ENCODE results near the gene SARS1. TPM values are rescaled to one million over a fixed set of nuclear protein-coding genes. Genes with fewer than 3 reads are reported as not detected.

The SARS1 gene
- polyA plus RNA-seq, 1 of the 3 experiments (the other 2 are of a cell fraction): 98.3 TPM

- no peak for DNase-seq
- Histone ChIP-seq H3K9me2 (no peaks in the 10 kb centered on the region), H3K4me3 (ENCODE audit: low read depth in 2 of 2, low read length in 1 of 2) (no peak overlapping the region), H3K27me3 (ENCODE audit: insufficient read depth) (no peaks in the 10 kb centered on the region), H3K79me2 (ENCODE audit: insufficient read depth) (no peaks in the 10 kb centered on the region), H3K9ac (no peak overlapping the region), H3K27ac (ENCODE audit: low read depth in 2 of 2, low read length in 1 of 2) (peak overlapping the region in 1 of 2 experiments; percentile 0; a peak in 1 of 4 replicates), H3K9me3 (no peaks in the 10 kb centered on the region), H4K20me1 (ENCODE audit: insufficient read depth) (no peaks in the 10 kb centered on the region), H3K4me2 (no peak overlapping the region), H3K4me1 (ENCODE audit: control insufficient read depth in 1 of 2, insufficient read depth in 2 of 2, low read depth in 1 of 2, low read length in 1 of 2) (peaks cover 0 to 22% of the 10 kb centered on the region in 2 experiments; a peak in 2 of 4 replicates), H3K36me3 (replicated peaks in 1 of 2; ENCODE audit: control insufficient read depth in 1 of 2, insufficient read depth in 2 of 2, low read length in 1 of 2) (peaks cover 0 to 5% of the 10 kb centered on the region in 2 experiments), H2AFZ (ENCODE audit: low read depth) (no peak overlapping the region), H3F3A (replicated peaks; ENCODE audit: insufficient read depth) (no peaks in the 10 kb centered on the region)
- TF ChIP-seq, protein P1, sequence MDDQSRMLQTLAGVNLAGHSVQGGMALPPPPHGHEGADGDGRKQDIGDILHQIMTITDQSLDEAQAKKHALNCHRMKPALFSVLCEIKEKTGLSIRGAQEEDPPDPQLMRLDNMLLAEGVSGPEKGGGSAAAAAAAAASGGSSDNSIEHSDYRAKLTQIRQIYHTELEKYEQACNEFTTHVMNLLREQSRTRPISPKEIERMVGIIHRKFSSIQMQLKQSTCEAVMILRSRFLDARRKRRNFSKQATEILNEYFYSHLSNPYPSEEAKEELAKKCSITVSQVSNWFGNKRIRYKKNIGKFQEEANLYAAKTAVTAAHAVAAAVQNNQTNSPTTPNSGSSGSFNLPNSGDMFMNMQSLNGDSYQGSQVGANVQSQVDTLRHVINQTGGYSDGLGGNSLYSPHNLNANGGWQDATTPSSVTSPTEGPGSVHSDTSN (IDR thresholded peaks at IDR 0.05): no peak
- TF ChIP-seq RFX5 (IDR thresholded peaks at IDR 0.05; ENCODE audit: low read length) (no peak), FOXJ3 (CRISPR knock-in tag; IDR thresholded peaks at IDR 0.05) (peak; percentile 5; the same call in 1 of the 2 replicates), SIN3A (IDR thresholded peaks at IDR 0.05; ENCODE audit: borderline replicate concordance, low read depth, low read length) (no peak), GATA2 (CRISPR knock-in tag; IDR thresholded peaks at IDR 0.05) (no peak)
- 92% methylated on average over 10 of the region's 12 CpGs for WGBS (ENCODE audit: low lambda C conversion rate)
- CTCF ChIA-PET: interaction anchor here (0.8 to 3.7 kb wide), 16 partner anchors 9 to 269 kb away, joined by 3 to 61 read pairs (median 7); partner anchors contain the start of genes PSMA5, SARS1 and SORT1
- POLR2A ChIA-PET: interaction anchor here (1.0 kb wide), 1 partner anchor 163 kb away, joined by 4 read pairs; no protein-coding TSS in a partner anchor
Measured at GRCh38 chr1:109263234-109263596, 49.5 kb downstream of the SARS1 start.

- 55% methylated on average over 14 of the region's 29 CpGs for WGBS (ENCODE audit: low lambda C conversion rate)
- peak; percentile 98 for DNase-seq
- Histone ChIP-seq H3K79me2 (ENCODE audit: insufficient read depth) (no peaks in the 10 kb centered on the region), H3K9ac (no peak overlapping the region), H3K4me1 (ENCODE audit: control insufficient read depth in 1 of 2, insufficient read depth in 2 of 2, low read depth in 1 of 2, low read length in 1 of 2) (peaks cover 0 to 22% of the 10 kb centered on the region in 2 experiments; a peak in 2 of 4 replicates), H4K20me1 (ENCODE audit: insufficient read depth) (no peaks in the 10 kb centered on the region), H3K36me3 (replicated peaks in 1 of 2; ENCODE audit: control insufficient read depth in 1 of 2, insufficient read depth in 2 of 2, low read length in 1 of 2) (peaks cover 0 to 5% of the 10 kb centered on the region in 2 experiments), H3K27me3 (ENCODE audit: insufficient read depth) (no peaks in the 10 kb centered on the region), H3F3A (replicated peaks; ENCODE audit: insufficient read depth) (no peaks in the 10 kb centered on the region), H2AFZ (ENCODE audit: low read depth) (no peak overlapping the region), H3K9me3 (no peaks in the 10 kb centered on the region), H3K4me3 (ENCODE audit: low read depth in 2 of 2, low read length in 1 of 2) (peak overlapping the region in 1 of 2 experiments; percentile 2; a peak in 1 of 4 replicates), H3K27ac (ENCODE audit: low read depth in 2 of 2, low read length in 1 of 2) (peak overlapping the region in 1 of 2 experiments; percentile 0; a peak in 1 of 4 replicates), H3K4me2 (no peak overlapping the region), H3K9me2 (no peaks in the 10 kb centered on the region)
- POLR2A ChIA-PET: interaction anchor here (0.7 to 1.0 kb wide), 2 partner anchors 134 to 164 kb away, joined by 3 to 4 read pairs; partner anchors contain the start of gene SORT1
- CTCF ChIA-PET: interaction anchor here (0.6 to 3.7 kb wide), 48 partner anchors 10 to 269 kb away, joined by 3 to 61 read pairs (median 5); partner anchors contain the start of genes CELSR2, ELAPOR1, MYBPHL and PSMA5
- TF ChIP-seq SMC3 (IDR thresholded peaks at IDR 0.05; ENCODE audit: low read depth, low read length) (peak; percentile 89), USF2 (IDR thresholded peaks at IDR 0.05; ENCODE audit: borderline replicate concordance, low read depth, low read length) (no peak), RCOR1 (IDR thresholded peaks at IDR 0.05; ENCODE audit: low read length) (peak; percentile 46; the same call in 1 of the 2 replicates), ZBTB33 (IDR thresholded peaks at IDR 0.05; ENCODE audit: borderline replicate concordance, low read depth) (peak; percentile 86; the same call in 1 of the 2 replicates), TCF12 (IDR thresholded peaks at IDR 0.05) (no peak), CHD2 (IDR thresholded peaks at IDR 0.05; ENCODE audit: low read length, partially characterized antibody) (peak; percentile 50), FOSL2 (IDR thresholded peaks at IDR 0.05; ENCODE audit: borderline replicate concordance, low read depth) (no peak), GATA2 (CRISPR knock-in tag; IDR thresholded peaks at IDR 0.05) (no peak), RFX5 (IDR thresholded peaks at IDR 0.05; ENCODE audit: low read length) (no peak), TAF1 (IDR thresholded peaks at IDR 0.05; ENCODE audit: borderline replicate concordance, low read depth, low read length) (no peak), MXI1 (IDR thresholded peaks at IDR 0.05; ENCODE audit: low read depth, low read length) (peak; percentile 79), RAD21 (IDR thresholded peaks at IDR 0.05; ENCODE audit: low read length) (peak; percentile 87), CTCF (IDR thresholded peaks at IDR 0.05) (peak; percentile 92), YY1 (IDR thresholded peaks at IDR 0.05; ENCODE audit: low read depth) (no peak), FOXJ3 (CRISPR knock-in tag; IDR thresholded peaks at IDR 0.05) (peak; percentile 66; the same call in 1 of the 2 replicates)
- TF ChIP-seq, protein P2, sequence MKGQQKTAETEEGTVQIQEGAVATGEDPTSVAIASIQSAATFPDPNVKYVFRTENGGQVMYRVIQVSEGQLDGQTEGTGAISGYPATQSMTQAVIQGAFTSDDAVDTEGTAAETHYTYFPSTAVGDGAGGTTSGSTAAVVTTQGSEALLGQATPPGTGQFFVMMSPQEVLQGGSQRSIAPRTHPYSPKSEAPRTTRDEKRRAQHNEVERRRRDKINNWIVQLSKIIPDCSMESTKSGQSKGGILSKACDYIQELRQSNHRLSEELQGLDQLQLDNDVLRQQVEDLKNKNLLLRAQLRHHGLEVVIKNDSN (IDR thresholded peaks at IDR 0.05; ENCODE audit: borderline replicate concordance, low read depth): no peak
Measured at GRCh38 chr1:109263597-109264378, 50.1 kb downstream of the SARS1 start.
